Activated CD8-positive, alpha-beta T cell treated with anti-CD3 and anti-CD28 coated beads for 36 hours (primary cell): Measurements from ENCODE around the gene PIK3CB. TPM values are rescaled to one million over a fixed set of nuclear protein-coding genes. Genes with fewer than 3 reads are reported as not detected.

ENCODE experiments used
- ATAC-seq: fragments of 200-7000 bp; cut with Tn5 transposase; one replicate; pipeline ENCODE4 v1.10.0; 2021; ENCODE audit warnings: mild to moderate bottlenecking, moderate library complexity
- CTCF ChIA-PET: fragments of 350-600 bp; sonication (Branson Sonifier 250); formaldehyde crosslinking; loops from one replicate; lab custom pipeline; 2021; ENCODE audit warnings: antibody characterized with exemption; lab: Charles Lee
- POLR2A ChIA-PET: fragments of 350-600 bp; sonication (Branson Sonifier 250); formaldehyde crosslinking; loops from one replicate; lab custom pipeline; 2021; ENCODE audit warnings: antibody characterized with exemption; lab: Charles Lee
- DNase-seq: peaks from one replicate; pipeline ENCODE4 v3.0.0-alpha.2; 2020
- H3K27ac Mint-ChIP-seq: one replicate; pipeline ENCODE4 v1.8.0; 2021; ENCODE audit warnings: mild to moderate bottlenecking, mixed read lengths
- H3K27me3 Mint-ChIP-seq: one replicate; pipeline ENCODE4 v1.8.0; 2021; ENCODE audit warnings: mixed read lengths
- H3K36me3 Mint-ChIP-seq: one replicate; pipeline ENCODE4 v1.8.0; 2021; ENCODE audit warnings: low read depth, mixed read lengths
- H3K4me1 Mint-ChIP-seq: one replicate; pipeline ENCODE4 v1.8.0; 2021; ENCODE audit warnings: low read depth, mixed read lengths
- H3K4me3 Mint-ChIP-seq: one replicate; pipeline ENCODE4 v1.8.0; 2021; ENCODE audit warnings: mild to moderate bottlenecking, moderate library complexity, mixed read lengths
- H3K9me3 Mint-ChIP-seq: one replicate; pipeline ENCODE4 v1.8.0; 2021; ENCODE audit warnings: mixed read lengths
- CTCF ChIP-seq: fragments of 200-600 bp; IDR thresholded peaks from one replicate; pipeline ENCODE4 v1.8.0; 2022; ENCODE audit warnings: antibody characterized with exemption, mild to moderate bottlenecking
- intact Hi-C: fragments of 100-400 bp; cut with micrococcal nuclease; formaldehyde crosslinking; loops from one replicate; pipeline ENCODE4 v1.10.0; 2022
- total RNA-seq, 2 experiments: library from RNA; stranded (reverse); gene quantifications; one replicate each; pipeline ENCODE4 v1.2.3, GENCODE V29; 2021

PIK3CB gene
- total RNA-seq, 2 experiments from 2014 or later, result 12.4 to 13.4 TPM

DNA sequence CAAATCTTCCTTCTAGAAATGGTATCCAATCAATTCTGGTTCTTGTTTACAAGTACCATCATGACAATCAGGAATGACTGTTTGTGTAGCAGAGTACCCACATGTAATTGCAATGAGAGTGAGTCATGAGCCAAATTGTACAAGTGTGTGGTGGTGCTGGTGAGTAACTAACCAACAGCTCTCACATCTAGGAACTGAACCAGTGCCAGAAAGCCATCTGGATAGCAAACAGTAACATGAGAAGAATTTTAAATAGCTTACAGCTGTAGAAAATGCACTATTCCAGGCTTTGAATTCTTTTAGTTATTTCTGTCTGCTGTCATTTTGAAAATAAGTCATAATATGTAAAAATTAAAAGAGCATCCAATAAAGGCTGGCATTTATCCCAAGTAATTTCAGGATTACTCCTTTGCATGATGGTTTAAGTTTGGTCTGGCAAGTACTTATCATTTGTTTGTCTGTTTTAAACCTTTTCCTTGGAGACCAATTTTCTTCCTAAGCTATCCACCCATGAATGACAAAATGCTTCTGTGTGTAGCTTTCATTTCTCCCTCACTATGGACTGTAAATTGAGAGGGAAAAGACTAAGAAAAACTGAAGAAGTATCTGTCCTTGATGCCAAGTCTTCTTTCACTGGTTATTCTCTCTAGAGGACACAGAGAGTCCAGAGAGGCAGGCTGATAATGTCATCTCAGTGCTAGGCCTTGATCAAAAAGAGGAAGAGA lies 60.0 kb downstream of the PIK3CB start:
- CTCF ChIA-PET, result interaction anchor here (1.0 kb wide), 1 partner anchor 142 kb away, joined by 3 read pairs; no protein-coding TSS in a partner anchor
- Mint-ChIP-seq H3K9me3 (no peaks in the 10 kb centered on the region), H3K27me3 (no peaks in the 10 kb centered on the region), H3K27ac (no peak overlapping the region), H3K36me3 (peaks cover 7% of the 10 kb centered on the region), H3K4me3 (no peak overlapping the region), H3K4me1 (peaks cover 28% of the 10 kb centered on the region)
- DNase-seq (peak; percentile 53), ATAC-seq (peak; percentile 88)
- intact Hi-C loops, result no loop called here
- POLR2A ChIA-PET, result no interaction called here
- TF ChIP-seq CTCF, result no peak

- Mint-ChIP-seq H3K27me3 (no peaks in the 10 kb centered on the region), H3K27ac (no peak overlapping the region), H3K4me3 (no peak overlapping the region), H3K4me1 (peaks cover 22% of the 10 kb centered on the region), H3K36me3 (peaks cover 27% of the 10 kb centered on the region), H3K9me3 (peaks cover 5% of the 10 kb centered on the region)
- intact Hi-C loops, result no loop called here
- no peak for TF ChIP-seq CTCF
- ATAC-seq (no peak), DNase-seq (no peak)
- POLR2A ChIA-PET, result no interaction called here
- CTCF ChIA-PET, result interaction anchor here (0.6 kb wide), 1 partner anchor 530 kb away, joined by 3 read pairs; no protein-coding TSS in a partner anchor
Measured at GRCh38 chr3:138771585-138771984, 63.1 kb downstream of the PIK3CB start.

GRCh38 chr3:138769616-138770015 lies 65.1 kb downstream of the PIK3CB start:
- POLR2A ChIA-PET, result no interaction called here
- peaks cover 5% of the 10 kb centered on the region for H3K9me3 Mint-ChIP-seq
- intact Hi-C loops, result no loop called here

GRCh38 chr3:138768946-138769345 lies 65.8 kb downstream of the PIK3CB start:
- POLR2A ChIA-PET, result no interaction called here
- H3K4me3 Mint-ChIP-seq, result no peak overlapping the region
- DNase-seq (no peak), ATAC-seq (no peak)
- no peak for TF ChIP-seq CTCF
- peaks cover 5% of the 10 kb centered on the region for H3K9me3 Mint-ChIP-seq
- CTCF ChIA-PET, result interaction anchor here (0.9 to 2.2 kb wide), 5 partner anchors 12 to 170 kb away, joined by 3 to 6 read pairs (median 3); no protein-coding TSS in a partner anchor
- intact Hi-C loops, result no loop called here
- peaks cover 27% of the 10 kb centered on the region for H3K36me3 Mint-ChIP-seq
- no peak overlapping the region for H3K27ac Mint-ChIP-seq
- H3K4me1 Mint-ChIP-seq, result peaks cover 15% of the 10 kb centered on the region
- no peaks in the 10 kb centered on the region for H3K27me3 Mint-ChIP-seq

More at GRCh38 chr3:138769616-138770015, 65.1 kb downstream of the PIK3CB start:
- H3K27me3 Mint-ChIP-seq, result no peaks in the 10 kb centered on the region
- peak overlapping the region; percentile 25 for H3K27ac Mint-ChIP-seq
- DNase-seq, result no peak
- no peak overlapping the region for H3K4me3 Mint-ChIP-seq
- H3K4me1 Mint-ChIP-seq, result peaks cover 20% of the 10 kb centered on the region
- H3K36me3 Mint-ChIP-seq, result peaks cover 27% of the 10 kb centered on the region
- CTCF ChIA-PET, result interaction anchor here (0.9 to 2.2 kb wide), 5 partner anchors 11 to 170 kb away, joined by 3 to 6 read pairs (median 3); no protein-coding TSS in a partner anchor
- no peak for TF ChIP-seq CTCF
- no peak for ATAC-seq

- intact Hi-C loops, result no loop called here
- DNase-seq, result peak; percentile 24
- ATAC-seq, result no peak
- H3K4me3 Mint-ChIP-seq, result no peak overlapping the region
- H3K36me3 Mint-ChIP-seq, result peaks cover 27% of the 10 kb centered on the region
- ChIA-PET POLR2A (no interaction called here), CTCF (interaction anchor here (1.5 to 2.2 kb wide), 2 partner anchors 13 to 147 kb away, joined by 4 to 6 read pairs; no protein-coding TSS in a partner anchor)
- no peaks in the 10 kb centered on the region for H3K27me3 Mint-ChIP-seq
- H3K4me1 Mint-ChIP-seq, result peaks cover 18% of the 10 kb centered on the region
- no peak for TF ChIP-seq CTCF
- no peak overlapping the region for H3K27ac Mint-ChIP-seq
- peaks cover 5% of the 10 kb centered on the region for H3K9me3 Mint-ChIP-seq
Measured at GRCh38 chr3:138768125-138768524, 66.6 kb downstream of the PIK3CB start.
